Activated T-helper 17 cell treated with anti-CD3 and anti-CD28 coated beads, Interleukin-2, amount 50 U/mL, for 72 hours (primary cell): Measurements from ENCODE around the gene HMOX1. TPM values are rescaled to one million over a fixed set of nuclear protein-coding genes. Genes with fewer than 3 reads are reported as not detected.

Experiments used
- ATAC-seq: fragments of 150-1000 bp; cut with Tn5 transposase; replicated peaks from 2 replicates; pipeline ENCODE4 v1.10.0; 2021; ENCODE audit warnings: mild to moderate bottlenecking, moderate library complexity
- H3K27ac Mint-ChIP-seq: one replicate; pipeline ENCODE4 v1.8.0; 2022; ENCODE audit warnings: mixed read lengths
- H3K27me3 Mint-ChIP-seq: one replicate; pipeline ENCODE4 v1.8.0; 2022; ENCODE audit warnings: mixed read lengths
- H3K36me3 Mint-ChIP-seq: one replicate; pipeline ENCODE4 v1.8.0; 2022; ENCODE audit warnings: low read depth, mild to moderate bottlenecking, mixed read lengths
- H3K4me1 Mint-ChIP-seq: one replicate; pipeline ENCODE4 v1.8.0; 2022; ENCODE audit warnings: mixed read lengths
- H3K4me3 Mint-ChIP-seq: one replicate; pipeline ENCODE4 v1.8.0; 2022; ENCODE audit warnings: mild to moderate bottlenecking, mixed read lengths
- H3K9me3 Mint-ChIP-seq: one replicate; pipeline ENCODE4 v1.8.0; 2022; ENCODE audit warnings: mixed read lengths
- total RNA-seq, 2 donors: library from RNA; stranded (reverse); gene quantifications; one replicate each; pipeline ENCODE4 v1.2.3, GENCODE V29; 2022

HMOX1 gene
- total RNA-seq, 2 donors from 2014 or later = 3.5 to 7.3 TPM

GRCh38 chr22:35346596-35347220 is 34.2 kb upstream of the HMOX1 start:
- no peaks in the 10 kb centered on the region for H3K27me3 Mint-ChIP-seq
- no peak for ATAC-seq
- H3K36me3 Mint-ChIP-seq = peaks cover 5% of the 10 kb centered on the region
- peaks cover 8% of the 10 kb centered on the region for H3K4me1 Mint-ChIP-seq
- H3K27ac Mint-ChIP-seq = no peak overlapping the region
- H3K4me3 Mint-ChIP-seq = no peak overlapping the region
- no peaks in the 10 kb centered on the region for H3K9me3 Mint-ChIP-seq

GRCh38 chr22:35347462-35347861 is 33.4 kb upstream of the HMOX1 start:
- no peaks in the 10 kb centered on the region for H3K27me3 Mint-ChIP-seq
- H3K4me3 Mint-ChIP-seq = no peak overlapping the region
- no peak for ATAC-seq
- peaks cover 5% of the 10 kb centered on the region for H3K36me3 Mint-ChIP-seq
- peaks cover 14% of the 10 kb centered on the region for H3K4me1 Mint-ChIP-seq
- H3K27ac Mint-ChIP-seq = peak overlapping the region; percentile 15
- H3K9me3 Mint-ChIP-seq = no peaks in the 10 kb centered on the region

- H3K27me3 Mint-ChIP-seq = no peaks in the 10 kb centered on the region
- H3K36me3 Mint-ChIP-seq = peaks cover 5% of the 10 kb centered on the region
- no peak for ATAC-seq
- peak overlapping the region; percentile 15 for H3K27ac Mint-ChIP-seq
- no peak overlapping the region for H3K4me3 Mint-ChIP-seq
- no peaks in the 10 kb centered on the region for H3K9me3 Mint-ChIP-seq
- peaks cover 18% of the 10 kb centered on the region for H3K4me1 Mint-ChIP-seq
These were observed 32.8 kb upstream of the HMOX1 start for GRCh38 chr22:35348026-35348590.

GRCh38 chr22:35348703-35349102 is 32.2 kb upstream of the HMOX1 start:
- Mint-ChIP-seq H3K27me3 (no peaks in the 10 kb centered on the region), H3K9me3 (no peaks in the 10 kb centered on the region), H3K27ac (no peak overlapping the region), H3K4me1 (peaks cover 18% of the 10 kb centered on the region), H3K4me3 (no peak overlapping the region), H3K36me3 (peaks cover 5% of the 10 kb centered on the region)
- ATAC-seq = no peak

GRCh38 chr22:35349368-35349703 is 31.6 kb upstream of the HMOX1 start:
- H3K27ac Mint-ChIP-seq = no peak overlapping the region
- no peak overlapping the region for H3K4me3 Mint-ChIP-seq
- H3K9me3 Mint-ChIP-seq = no peaks in the 10 kb centered on the region
- peaks cover 18% of the 10 kb centered on the region for H3K4me1 Mint-ChIP-seq
- H3K27me3 Mint-ChIP-seq = no peaks in the 10 kb centered on the region
- ATAC-seq = no peak
- H3K36me3 Mint-ChIP-seq = peaks cover 5% of the 10 kb centered on the region

- Mint-ChIP-seq H3K4me1 (peaks cover 18% of the 10 kb centered on the region), H3K36me3 (peaks cover 5% of the 10 kb centered on the region), H3K27ac (peak overlapping the region; percentile 84), H3K4me3 (peak overlapping the region; percentile 86), H3K9me3 (no peaks in the 10 kb centered on the region), H3K27me3 (no peaks in the 10 kb centered on the region)
- ATAC-seq = no peak
These were observed 31.0 kb upstream of the HMOX1 start for GRCh38 chr22:35349704-35350538.

GRCh38 chr22:35350539-35351503 is 30.1 kb upstream of the HMOX1 start:
- H3K27ac Mint-ChIP-seq = peak overlapping the region; percentile 84
- peak overlapping the region; percentile 86 for H3K4me3 Mint-ChIP-seq
- H3K4me1 Mint-ChIP-seq = peaks cover 18% of the 10 kb centered on the region
- peaks cover 2% of the 10 kb centered on the region for H3K36me3 Mint-ChIP-seq
- ATAC-seq = peak; percentile 88
- H3K27me3 Mint-ChIP-seq = peaks cover 3% of the 10 kb centered on the region
- no peaks in the 10 kb centered on the region for H3K9me3 Mint-ChIP-seq

- H3K27ac Mint-ChIP-seq = peak overlapping the region; percentile 84
- no peaks in the 10 kb centered on the region for H3K36me3 Mint-ChIP-seq
- H3K9me3 Mint-ChIP-seq = no peaks in the 10 kb centered on the region
- H3K4me1 Mint-ChIP-seq = peaks cover 18% of the 10 kb centered on the region
- H3K27me3 Mint-ChIP-seq = peaks cover 3% of the 10 kb centered on the region
- peak overlapping the region; percentile 86 for H3K4me3 Mint-ChIP-seq
- ATAC-seq = peak; percentile 81
These were observed 28.4 kb upstream of the HMOX1 start for GRCh38 chr22:35352214-35353111.

- Mint-ChIP-seq H3K27ac (no peak overlapping the region), H3K9me3 (no peaks in the 10 kb centered on the region), H3K36me3 (no peaks in the 10 kb centered on the region), H3K4me1 (peaks cover 18% of the 10 kb centered on the region), H3K4me3 (peak overlapping the region; percentile 86), H3K27me3 (peaks cover 3% of the 10 kb centered on the region)
- no peak for ATAC-seq
These were observed 27.6 kb upstream of the HMOX1 start for GRCh38 chr22:35353318-35353717.

- Mint-ChIP-seq H3K4me3 (no peak overlapping the region), H3K27ac (no peak overlapping the region), H3K9me3 (no peaks in the 10 kb centered on the region), H3K4me1 (peaks cover 18% of the 10 kb centered on the region), H3K27me3 (peaks cover 3% of the 10 kb centered on the region), H3K36me3 (no peaks in the 10 kb centered on the region)
- ATAC-seq = no peak
These were observed 26.8 kb upstream of the HMOX1 start for GRCh38 chr22:35354068-35354467.

- no peaks in the 10 kb centered on the region for H3K9me3 Mint-ChIP-seq
- no peak overlapping the region for H3K4me3 Mint-ChIP-seq
- ATAC-seq = peak; percentile 23
- no peak overlapping the region for H3K27ac Mint-ChIP-seq
- no peaks in the 10 kb centered on the region for H3K36me3 Mint-ChIP-seq
- peaks cover 3% of the 10 kb centered on the region for H3K27me3 Mint-ChIP-seq
- no peaks in the 10 kb centered on the region for H3K4me1 Mint-ChIP-seq
These were observed 22.8 kb upstream of the HMOX1 start for GRCh38 chr22:35357883-35358621.

GRCh38 chr22:35359380-35360065 is 21.4 kb upstream of the HMOX1 start:
- Mint-ChIP-seq H3K27ac (no peak overlapping the region), H3K36me3 (no peaks in the 10 kb centered on the region), H3K4me1 (no peaks in the 10 kb centered on the region), H3K9me3 (no peaks in the 10 kb centered on the region), H3K4me3 (no peak overlapping the region), H3K27me3 (peaks cover 3% of the 10 kb centered on the region)
- no peak for ATAC-seq
